Stimulated activated memory B cell treated with anti-CD40 and anti-IgM and Interleukin-4, amounts not matched to agents 10 μg/mL and 1 μg/mL and 100 μg/mL, for 72 hours (primary cell): ENCODE data around the gene C17orf67.

Source experiments
- ATAC-seq: fragments of 150-1000 bp; cut with Tn5 transposase; 2 replicates; pipeline ENCODE4 v1.10.0; 2021
- H3K27ac Mint-ChIP-seq: one replicate; pipeline ENCODE4 v1.8.0; 2022; ENCODE audit warnings: mild to moderate bottlenecking, mixed read lengths
- H3K27me3 Mint-ChIP-seq: one replicate; pipeline ENCODE4 v1.8.0; 2022; ENCODE audit warnings: mixed read lengths
- H3K36me3 Mint-ChIP-seq: one replicate; pipeline ENCODE4 v1.8.0; 2022; ENCODE audit warnings: mixed read lengths
- H3K4me1 Mint-ChIP-seq: one replicate; pipeline ENCODE4 v1.8.0; 2022; ENCODE audit warnings: mixed read lengths
- H3K4me3 Mint-ChIP-seq: one replicate; pipeline ENCODE4 v1.8.0; 2022; ENCODE audit warnings: mild to moderate bottlenecking, moderate library complexity, mixed read lengths
- H3K9me3 Mint-ChIP-seq: one replicate; pipeline ENCODE4 v1.8.0; 2022; ENCODE audit warnings: mixed read lengths

The C17orf67 gene

GRCh38 chr17:56752263-56752836 is 81.4 kb downstream of the C17orf67 start:
- peaks cover 30% of the 10 kb centered on the region for H3K27me3 Mint-ChIP-seq
- H3K36me3 Mint-ChIP-seq = no peaks in the 10 kb centered on the region
- no peak overlapping the region for H3K4me3 Mint-ChIP-seq
- H3K4me1 Mint-ChIP-seq = no peaks in the 10 kb centered on the region
- no peak for ATAC-seq
- H3K27ac Mint-ChIP-seq = no peak overlapping the region
- no peaks in the 10 kb centered on the region for H3K9me3 Mint-ChIP-seq

- ATAC-seq = no peak
Measured at GRCh38 chr17:56751145-56751738, 82.5 kb downstream of the C17orf67 start.

GRCh38 chr17:56744721-56745120 is 89.0 kb downstream of the C17orf67 start:
- Mint-ChIP-seq H3K36me3 (no peaks in the 10 kb centered on the region), H3K9me3 (no peaks in the 10 kb centered on the region), H3K4me3 (no peak overlapping the region), H3K4me1 (no peaks in the 10 kb centered on the region), H3K27ac (no peak overlapping the region), H3K27me3 (peaks cover 14% of the 10 kb centered on the region)
- ATAC-seq = no peak

More at GRCh38 chr17:56751145-56751738, 82.5 kb downstream of the C17orf67 start:
- no peaks in the 10 kb centered on the region for H3K4me1 Mint-ChIP-seq
- no peak overlapping the region for H3K4me3 Mint-ChIP-seq
- no peaks in the 10 kb centered on the region for H3K9me3 Mint-ChIP-seq
- peaks cover 23% of the 10 kb centered on the region for H3K27me3 Mint-ChIP-seq
- H3K27ac Mint-ChIP-seq = no peak overlapping the region
- no peaks in the 10 kb centered on the region for H3K36me3 Mint-ChIP-seq

GRCh38 chr17:56742601-56743000 is 91.1 kb downstream of the C17orf67 start:
- H3K9me3 Mint-ChIP-seq = no peaks in the 10 kb centered on the region

More at GRCh38 chr17:56742601-56743000, 91.1 kb downstream of the C17orf67 start:
- ATAC-seq = no peak
- Mint-ChIP-seq H3K4me3 (no peak overlapping the region), H3K4me1 (no peaks in the 10 kb centered on the region), H3K36me3 (no peaks in the 10 kb centered on the region), H3K27me3 (peaks cover 9% of the 10 kb centered on the region), H3K27ac (no peak overlapping the region)
